IMR-90 (cell line): ENCODE measurements around the gene TNFRSF13B. TPM values are rescaled to one million over a fixed set of nuclear protein-coding genes. Genes with fewer than 3 reads are reported as not detected.

Source experiments
- ATAC-seq: fragments of 200-7000 bp; cut with Tn5 transposase; 2 replicates; pipeline ENCODE4 v1.9.1; 2020; ENCODE audit warnings: low read depth, mild to moderate bottlenecking, moderate library complexity
- BruUV-seq: library from RNA; stranded (reverse); fragments of 400-500 nt; replicated peaks from 2 replicates; lab custom pipeline; 2021; lab: Mats Ljungman, UMichigan
- CTCF ChIA-PET: fragments of 300-600 bp; formaldehyde crosslinking; extraction: SDS; loops from one replicate; lab custom pipeline; 2021; ENCODE audit warnings: antibody characterized with exemption; lab: Yijun Ruan, JAX
- POLR2A ChIA-PET: fragments of 300-600 bp; sonication (Branson Sonifier 250); formaldehyde crosslinking; loops from one replicate; lab custom pipeline; 2022; ENCODE audit warnings: antibody characterized with exemption; ENCODE audit not compliant: unreplicated experiment; lab: Charles Lee
- DNase-seq: peaks from one replicate; pipeline ENCODE4 v3.0.0; 2013
- H2AFZ ChIP-seq: replicated peaks from 2 replicates; pipeline ENCODE3; 2013; ENCODE audit warnings: low read length, mild to moderate bottlenecking; ENCODE audit not compliant: poor library complexity
- H2AK5ac ChIP-seq: 2 replicates; pipeline ENCODE4 v1.6.1; 2013; ENCODE audit warnings: low read depth, low read length, inconsistent platforms
- H2AK9ac ChIP-seq: replicated peaks from 2 replicates; pipeline ENCODE3; 2013; ENCODE audit warnings: mild to moderate bottlenecking, low read depth, low read length, moderate library complexity; ENCODE audit not compliant: poor library complexity
- H2BK120ac ChIP-seq: 2 replicates; pipeline ENCODE4 v1.6.1; 2013; ENCODE audit warnings: low read depth, low read length, inconsistent platforms
- H2BK15ac ChIP-seq: 3 replicates; pipeline ENCODE4 v1.6.1; 2013; ENCODE audit warnings: low read depth, low read length, inconsistent platforms
- H2BK20ac ChIP-seq: 2 replicates; pipeline ENCODE4 v1.6.1; 2013; ENCODE audit warnings: low read depth, mild to moderate bottlenecking, inconsistent platforms, low read length, moderate library complexity
- H2BK5ac ChIP-seq: 2 replicates; pipeline ENCODE4 v1.6.1; 2013; ENCODE audit warnings: mild to moderate bottlenecking, low read depth, low read length, inconsistent platforms; ENCODE audit not compliant: poor library complexity, severe bottlenecking
- H3K14ac ChIP-seq: replicated peaks from 2 replicates; pipeline ENCODE4 v1.6.1; 2013; ENCODE audit warnings: low read depth, low read length, inconsistent platforms
- H3K18ac ChIP-seq: 2 replicates; pipeline ENCODE4 v1.6.1; 2013; ENCODE audit warnings: low read depth, low read length, control low read depth
- H3K23ac ChIP-seq: 2 replicates; pipeline ENCODE4 v1.6.1; 2013; ENCODE audit warnings: low read depth, low read length, inconsistent platforms
- H3K27ac ChIP-seq: 2 replicates; pipeline ENCODE4 v1.5.1; 2013; ENCODE audit warnings: mild to moderate bottlenecking, control low read depth, low read length; ENCODE audit not compliant: insufficient read depth
- H3K27me3 ChIP-seq: 2 replicates; pipeline ENCODE4 v1.6.1; 2013; ENCODE audit warnings: low read length; ENCODE audit not compliant: control insufficient read depth, insufficient read depth
- H3K36me3 ChIP-seq: 2 replicates; pipeline ENCODE4 v1.6.1; 2013; ENCODE audit warnings: low read length, mixed read lengths; ENCODE audit not compliant: control insufficient read depth, insufficient read depth
- H3K4ac ChIP-seq: 2 replicates; pipeline ENCODE4 v1.6.1; 2013; ENCODE audit warnings: low read depth, low read length, inconsistent platforms
- H3K4me1 ChIP-seq: 2 replicates; pipeline ENCODE4 v1.6.1; 2013; ENCODE audit warnings: low read length, mixed read lengths; ENCODE audit not compliant: control insufficient read depth, insufficient read depth
- H3K4me2 ChIP-seq: 2 replicates; pipeline ENCODE4 v1.6.1; 2013; ENCODE audit warnings: low read depth, mild to moderate bottlenecking, control low read depth, low read length, moderate library complexity
- H3K4me3 ChIP-seq: 2 replicates; pipeline ENCODE4 v1.5.1; 2013; ENCODE audit warnings: low read depth, mild to moderate bottlenecking, control low read depth, low read length, moderate library complexity; ENCODE audit not compliant: insufficient read depth
- H3K56ac ChIP-seq: 2 replicates; pipeline ENCODE4 v1.6.1; 2013; ENCODE audit warnings: low read length, inconsistent platforms; ENCODE audit not compliant: insufficient read depth; ENCODE audit errors: extremely low read depth
- H3K79me1 ChIP-seq, 2 experiments: 2 replicates each; pipeline ENCODE4 v1.6.1; 2013; ENCODE audit warnings: low read length in 2 of 2, inconsistent platforms in 1 of 2, low read depth in 1 of 2
- H3K9ac ChIP-seq: 2 replicates; pipeline ENCODE4 v1.6.1; 2013; ENCODE audit warnings: low read depth, low read length, control low read depth
- H3K9me1 ChIP-seq: 2 replicates; pipeline ENCODE4 v1.6.1; 2013; ENCODE audit warnings: low read length, inconsistent platforms; ENCODE audit not compliant: insufficient read depth
- H3K9me3 ChIP-seq: 2 replicates; pipeline ENCODE4 v1.6.1; 2013; ENCODE audit warnings: low read length; ENCODE audit not compliant: control insufficient read depth, insufficient read depth
- H4K20me1 ChIP-seq: 2 replicates; pipeline ENCODE4 v1.6.1; 2013; ENCODE audit warnings: low read length, inconsistent platforms; ENCODE audit not compliant: insufficient read depth
- H4K5ac ChIP-seq: 2 replicates; pipeline ENCODE4 v1.6.1; 2013; ENCODE audit warnings: mild to moderate bottlenecking, low read depth, low read length, control low read depth
- H4K8ac ChIP-seq, 2 experiments: 2 replicates each; pipeline ENCODE4 v1.6.1; 2013; ENCODE audit warnings: low read depth in 2 of 2, low read length in 2 of 2, control low read depth in 1 of 2, inconsistent platforms in 1 of 2
- H4K91ac ChIP-seq: 2 replicates; pipeline ENCODE4 v1.6.1; 2013; ENCODE audit warnings: low read depth, low read length, inconsistent platforms; ENCODE audit not compliant: insufficient read depth
- BHLHE40 ChIP-seq: fragments of 150-350 bp; IDR thresholded peaks from 2 replicates; pipeline ENCODE4 v1.6.1; 2016; ENCODE audit warnings: mild to moderate bottlenecking, low read depth, low read length
- CEBPB ChIP-seq: IDR thresholded peaks from 2 replicates; pipeline ENCODE4 v1.6.1; 2012; ENCODE audit warnings: low read depth, low read length, improper control_type of control experiment
- CHD1 ChIP-seq: IDR thresholded peaks from 2 replicates; pipeline ENCODE4 v1.6.1; 2012; ENCODE audit warnings: low read depth, low read length, improper control_type of control experiment
- FOS ChIP-seq: fragments of 150-350 bp; IDR thresholded peaks from 2 replicates; pipeline ENCODE4 v1.6.1; 2016; ENCODE audit warnings: low read depth, low read length
- MAFK ChIP-seq: IDR thresholded peaks from 2 replicates; pipeline ENCODE4 v1.6.1; 2012; ENCODE audit warnings: low read depth, low read length, improper control_type of control experiment
- MAZ ChIP-seq: IDR thresholded peaks from 2 replicates; pipeline ENCODE4 v1.6.1; 2012; ENCODE audit warnings: low read depth, mild to moderate bottlenecking, low read length, improper control_type of control experiment, moderate library complexity, borderline replicate concordance
- MXI1 ChIP-seq: IDR thresholded peaks from 2 replicates; pipeline ENCODE4 v1.6.1; 2012; ENCODE audit warnings: low read depth, mild to moderate bottlenecking, low read length, moderate library complexity, borderline replicate concordance
- NFE2L2 ChIP-seq: fragments of 150-350 bp; IDR thresholded peaks from 2 replicates; pipeline ENCODE4 v1.6.1; 2016; ENCODE audit warnings: low read depth, mild to moderate bottlenecking, low read length
- POLR2A ChIP-seq: IDR thresholded peaks from 2 replicates; pipeline ENCODE4 v1.6.1; 2012; ENCODE audit warnings: mild to moderate bottlenecking, low read depth, low read length
- RAD21 ChIP-seq: IDR thresholded peaks from 2 replicates; pipeline ENCODE4 v1.6.1; 2012; ENCODE audit warnings: low read length, improper control_type of control experiment
- RCOR1 ChIP-seq: IDR thresholded peaks from 2 replicates; pipeline ENCODE4 v1.6.1; 2012; ENCODE audit warnings: mild to moderate bottlenecking, low read length, improper control_type of control experiment; ENCODE audit not compliant: insufficient replicate concordance
- RFX5 ChIP-seq: IDR thresholded peaks from 2 replicates; pipeline ENCODE4 v1.8.0; 2012; ENCODE audit warnings: low read depth, mild to moderate bottlenecking, low read length, moderate library complexity
- WGBS, 2 experiments: methylation state at CpG; one replicate each; pipeline versions ENCODE4 v1.1.5 to v1.1.7; 2013; ENCODE audit warnings: missing lambda C conversion rate in 2 of 2; ENCODE audit not compliant: insufficient read length in 1 of 2; ENCODE audit errors: extremely low coverage in 2 of 2; 5-methylcytosine and 5-hydroxymethylcytosine counted together
- dilution Hi-C: fragments of 300-500 bp; cut with HindIII; formaldehyde crosslinking; loops from one replicate; pipeline ENCODE4 v1.14.3; 2018; ENCODE audit warnings: low sequenced_read_pairs; ENCODE audit not compliant: unreplicated experiment
- in situ Hi-C: fragments of 300-500 bp; cut with MboI; formaldehyde crosslinking; loops from 3 replicates; pipeline ENCODE4 v1.14.3; 2019; ENCODE audit warnings: low sequenced_read_pairs, inconsistent platforms, mixed read lengths
- intact Hi-C: fragments of 100-400 bp; cut with micrococcal nuclease; formaldehyde crosslinking; loops from 2 replicates; pipeline ENCODE4 v1.10.0; 2022
- polyA plus RNA-seq, 3 experiments: library from polyadenylated mRNA; depleted of rRNA; stranded (reverse); fragments of >200 nt; gene quantifications; 2 replicates each; pipeline ENCODE4 v1.2.3, GENCODE V29; 2012; ENCODE audit warnings: low replicate concordance in 1 of 3
- total RNA-seq: library from RNA; depleted of rRNA; stranded (reverse); fragments of >200 nt; gene quantifications from 2 replicates; pipeline ENCODE4 v1.2.3, GENCODE V29; 2012
- TF ChIP-seq, protein P1 (sequence below): fragments of 150-350 bp; IDR thresholded peaks from 2 replicates; pipeline ENCODE4 v1.6.1; 2017; ENCODE audit warnings: mild to moderate bottlenecking, antibody characterized with exemption, low read length, low read depth
- TF ChIP-seq, protein P2 (sequence below): conservative IDR thresholded peaks from 2 replicates; pipeline ENCODE4 v1.5.1; 2012; ENCODE audit warnings: mild to moderate bottlenecking, low read depth, low read length, improper control_type of control experiment
- TF ChIP-seq, protein P3 (sequence below): fragments of 150-350 bp; IDR thresholded peaks from 2 replicates; pipeline ENCODE4 v1.6.1; 2016; ENCODE audit warnings: low read depth, mild to moderate bottlenecking, low read length, moderate library complexity, borderline replicate concordance

Gene TNFRSF13B
- total and polyA plus RNA-seq, 2 of the 4 experiments (the other 2 are of a cell fraction), result not detected

DNA sequence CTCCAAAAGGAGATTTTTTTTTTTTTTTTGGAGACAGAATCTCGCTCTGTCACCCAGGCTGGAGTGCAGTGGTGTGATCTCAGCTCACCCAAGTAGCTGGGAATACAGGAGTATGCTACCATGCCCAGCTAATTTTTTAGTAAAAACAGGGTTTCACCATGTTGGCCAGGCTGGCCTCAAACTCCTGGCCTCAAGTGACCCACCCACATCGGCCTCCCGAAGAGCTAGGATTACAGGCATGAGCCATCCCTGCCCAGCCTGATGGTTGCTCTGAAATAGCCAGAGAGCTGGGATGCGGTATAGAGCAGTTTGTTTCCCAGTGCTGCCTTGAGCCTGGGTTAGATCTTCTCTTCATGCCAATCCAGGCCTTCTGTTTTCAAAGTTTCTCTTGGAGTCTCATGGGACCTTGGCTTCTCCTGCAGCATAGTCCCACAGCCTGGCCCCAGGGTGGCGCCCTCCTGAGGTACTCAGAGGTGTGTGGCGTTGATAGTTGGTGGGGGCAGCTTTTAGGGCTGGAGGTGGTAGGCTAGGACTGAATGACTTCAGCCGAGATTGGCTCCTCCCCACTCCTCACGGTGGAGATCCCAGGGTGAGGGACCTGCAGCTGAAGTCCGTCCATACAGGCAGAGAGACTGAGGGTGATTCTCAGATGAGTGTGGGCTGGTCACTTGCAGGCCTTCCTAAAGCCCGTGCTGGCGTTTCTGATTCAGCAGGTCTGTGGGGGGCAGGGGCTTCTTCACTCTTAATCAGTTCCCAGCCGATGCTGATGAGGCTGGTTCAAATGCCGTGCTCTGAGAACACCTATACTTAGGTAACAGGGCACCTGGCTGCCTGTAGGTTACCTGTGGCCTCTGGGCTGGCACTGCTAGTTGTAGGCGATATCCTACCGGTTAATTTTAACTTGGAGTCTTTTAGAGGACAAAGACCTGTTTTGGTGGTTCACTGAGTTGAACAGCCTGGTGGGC is 52.0 kb downstream of the TNFRSF13B start:
- in situ Hi-C loops, result no loop called here
- Histone ChIP-seq H3K9me1 (no peaks in the 10 kb centered on the region), H2BK20ac (no peak overlapping the region), H3K56ac (no peak overlapping the region), H3K36me3 (no peaks in the 10 kb centered on the region), H3K4me1 (no peaks in the 10 kb centered on the region), H3K79me1 (no peaks in the 10 kb centered on the region), H3K9me3 (no peaks in the 10 kb centered on the region), H3K9ac (no peak overlapping the region), H3K27ac (no peak overlapping the region), H4K91ac (no peak overlapping the region), H3K4ac (no peak overlapping the region), H2BK5ac (no peak overlapping the region), H3K27me3 (peaks cover 24% of the 10 kb centered on the region), H2BK15ac (no peak overlapping the region), H2AFZ (no peak overlapping the region), H4K8ac (no peak overlapping the region), H2AK9ac (no peak overlapping the region), H2AK5ac (no peak overlapping the region), H4K5ac (no peak overlapping the region), H3K4me3 (no peak overlapping the region), H2BK120ac (no peak overlapping the region), H3K18ac (no peak overlapping the region), H3K4me2 (no peak overlapping the region), H4K20me1 (no peaks in the 10 kb centered on the region), H3K14ac (no peak overlapping the region), H3K23ac (no peak overlapping the region)
- DNase-seq, result no peak
- ChIA-PET POLR2A (no interaction called here), CTCF (no interaction called here)
- 67% methylated on average over 5 of the region's 15 CpGs; no CpG with 5 or more reads in 1 of the 2 experiments for WGBS, 2 experiments
- BruUV-seq, result no TSS peak
- no peak for ATAC-seq
- intact Hi-C loops, result no loop called here
- dilution Hi-C loops, result no loop called here
- TF ChIP-seq NFE2L2 (no peak), CHD1 (no peak), BHLHE40 (no peak), FOS (no peak), RCOR1 (no peak), MAFK (no peak), MXI1 (no peak), CEBPB (no peak), MAZ (no peak), RAD21 (no peak), RFX5 (no peak), POLR2A (no peak)
- TF ChIP-seq, protein P1, sequence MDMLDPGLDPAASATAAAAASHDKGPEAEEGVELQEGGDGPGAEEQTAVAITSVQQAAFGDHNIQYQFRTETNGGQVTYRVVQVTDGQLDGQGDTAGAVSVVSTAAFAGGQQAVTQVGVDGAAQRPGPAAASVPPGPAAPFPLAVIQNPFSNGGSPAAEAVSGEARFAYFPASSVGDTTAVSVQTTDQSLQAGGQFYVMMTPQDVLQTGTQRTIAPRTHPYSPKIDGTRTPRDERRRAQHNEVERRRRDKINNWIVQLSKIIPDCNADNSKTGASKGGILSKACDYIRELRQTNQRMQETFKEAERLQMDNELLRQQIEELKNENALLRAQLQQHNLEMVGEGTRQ, result no peak
- TF ChIP-seq, protein P2, sequence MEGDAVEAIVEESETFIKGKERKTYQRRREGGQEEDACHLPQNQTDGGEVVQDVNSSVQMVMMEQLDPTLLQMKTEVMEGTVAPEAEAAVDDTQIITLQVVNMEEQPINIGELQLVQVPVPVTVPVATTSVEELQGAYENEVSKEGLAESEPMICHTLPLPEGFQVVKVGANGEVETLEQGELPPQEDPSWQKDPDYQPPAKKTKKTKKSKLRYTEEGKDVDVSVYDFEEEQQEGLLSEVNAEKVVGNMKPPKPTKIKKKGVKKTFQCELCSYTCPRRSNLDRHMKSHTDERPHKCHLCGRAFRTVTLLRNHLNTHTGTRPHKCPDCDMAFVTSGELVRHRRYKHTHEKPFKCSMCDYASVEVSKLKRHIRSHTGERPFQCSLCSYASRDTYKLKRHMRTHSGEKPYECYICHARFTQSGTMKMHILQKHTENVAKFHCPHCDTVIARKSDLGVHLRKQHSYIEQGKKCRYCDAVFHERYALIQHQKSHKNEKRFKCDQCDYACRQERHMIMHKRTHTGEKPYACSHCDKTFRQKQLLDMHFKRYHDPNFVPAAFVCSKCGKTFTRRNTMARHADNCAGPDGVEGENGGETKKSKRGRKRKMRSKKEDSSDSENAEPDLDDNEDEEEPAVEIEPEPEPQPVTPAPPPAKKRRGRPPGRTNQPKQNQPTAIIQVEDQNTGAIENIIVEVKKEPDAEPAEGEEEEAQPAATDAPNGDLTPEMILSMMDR, result no peak
- TF ChIP-seq, protein P3, sequence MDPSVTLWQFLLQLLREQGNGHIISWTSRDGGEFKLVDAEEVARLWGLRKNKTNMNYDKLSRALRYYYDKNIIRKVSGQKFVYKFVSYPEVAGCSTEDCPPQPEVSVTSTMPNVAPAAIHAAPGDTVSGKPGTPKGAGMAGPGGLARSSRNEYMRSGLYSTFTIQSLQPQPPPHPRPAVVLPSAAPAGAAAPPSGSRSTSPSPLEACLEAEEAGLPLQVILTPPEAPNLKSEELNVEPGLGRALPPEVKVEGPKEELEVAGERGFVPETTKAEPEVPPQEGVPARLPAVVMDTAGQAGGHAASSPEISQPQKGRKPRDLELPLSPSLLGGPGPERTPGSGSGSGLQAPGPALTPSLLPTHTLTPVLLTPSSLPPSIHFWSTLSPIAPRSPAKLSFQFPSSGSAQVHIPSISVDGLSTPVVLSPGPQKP, result no peak
